GM23248 (cell line): Measurements from ENCODE around the gene GRB10. TPM values are rescaled to one million over a fixed set of nuclear protein-coding genes. Genes with fewer than 3 reads are reported as not detected.
A peak's percentile ranks its signal among the peaks of the same experiment; 100 is the strongest.

Source experiments
- DNase-seq: peaks from one replicate; pipeline ENCODE4 v3.0.0-alpha.2; 2015
- H2AFZ ChIP-seq: fragments of 200-600 bp; sonication (generic); 2 replicates; pipeline ENCODE4 v1.6.1; 2016; ENCODE audit warnings: antibody characterized with exemption
- H3F3A ChIP-seq: fragments of 200-600 bp; sonication (generic); 2 replicates; pipeline ENCODE4 v1.6.1; 2016; ENCODE audit warnings: mild to moderate bottlenecking, antibody characterized with exemption, mixed run types; ENCODE audit not compliant: insufficient read depth
- H3K27ac ChIP-seq: fragments of 200-600 bp; sonication (generic); 2 replicates; pipeline ENCODE4 v1.5.1; 2016; ENCODE audit warnings: mild to moderate bottlenecking
- H3K27me3 ChIP-seq: fragments of 200-600 bp; sonication (generic); replicated peaks from 2 replicates; pipeline ENCODE4 v1.6.1; 2016; ENCODE audit warnings: mild to moderate bottlenecking; ENCODE audit not compliant: insufficient read depth
- H3K36me3 ChIP-seq: fragments of 200-600 bp; sonication (generic); 2 replicates; pipeline ENCODE4 v1.6.1; 2016; ENCODE audit warnings: low read depth, mild to moderate bottlenecking
- H3K4me1 ChIP-seq: fragments of 200-600 bp; sonication (generic); 2 replicates; pipeline ENCODE4 v1.6.1; 2016; ENCODE audit warnings: mild to moderate bottlenecking; ENCODE audit not compliant: insufficient read depth
- H3K4me2 ChIP-seq: fragments of 200-600 bp; sonication (generic); one replicate; pipeline ENCODE4 v1.6.1; 2016; ENCODE audit warnings: mild to moderate bottlenecking; ENCODE audit not compliant: unreplicated experiment
- H3K4me3 ChIP-seq: fragments of 200-600 bp; sonication (generic); 2 replicates; pipeline ENCODE4 v1.5.1; 2016; ENCODE audit warnings: mild to moderate bottlenecking
- H3K79me2 ChIP-seq: fragments of 200-600 bp; sonication (generic); 2 replicates; pipeline ENCODE4 v1.6.1; 2016; ENCODE audit warnings: mild to moderate bottlenecking; ENCODE audit not compliant: insufficient read depth
- H3K9ac ChIP-seq: fragments of 200-600 bp; sonication (generic); 2 replicates; pipeline ENCODE4 v1.6.1; 2016; ENCODE audit warnings: mild to moderate bottlenecking
- H3K9me2 ChIP-seq: fragments of 200-600 bp; sonication (generic); 2 replicates; pipeline ENCODE4 v1.6.1; 2016; ENCODE audit warnings: mixed run types, mild to moderate bottlenecking, moderate library complexity; ENCODE audit not compliant: insufficient read depth
- H3K9me3 ChIP-seq: fragments of 200-600 bp; sonication (generic); one replicate; pipeline ENCODE4 v1.6.1; 2017; ENCODE audit warnings: low read depth
- H4K20me1 ChIP-seq: fragments of 200-600 bp; sonication (generic); 2 replicates; pipeline ENCODE4 v1.6.0; 2016; ENCODE audit not compliant: insufficient read depth
- EZH2 ChIP-seq: fragments of 200-600 bp; sonication (generic); IDR thresholded peaks from 2 replicates; pipeline ENCODE4 v1.6.1; 2018; ENCODE audit warnings: antibody characterized with exemption, mild to moderate bottlenecking; ENCODE audit not compliant: insufficient read depth, poor library complexity, severe bottlenecking
- EZH2phosphoT487 ChIP-seq: fragments of 200-600 bp; sonication (generic); IDR thresholded peaks from 2 replicates; pipeline ENCODE4 v1.6.1; 2018; ENCODE audit warnings: antibody characterized with exemption, moderate library complexity, mild to moderate bottlenecking, low read depth; ENCODE audit not compliant: insufficient read depth
- WGBS, 2 experiments: methylation state at CpG; one replicate each; pipeline ENCODE4 v1.1.6; 2015 to 2017; ENCODE audit warnings: low lambda C conversion rate in 2 of 2, low coverage in 1 of 2; ENCODE audit errors: missing lambda C conversion rate in 2 of 2; 5-methylcytosine and 5-hydroxymethylcytosine counted together
- in situ Hi-C: fragments of 300-500 bp; cut with MboI; formaldehyde crosslinking; loops from 2 replicates; pipeline ENCODE4 v1.15.0; 2020
- polyA plus RNA-seq: library from polyadenylated mRNA; unstranded; fragments of >200 nt; fragmentation: Nextera tagmentation; extraction: Ambion mirVana; gene quantifications from 2 replicates; pipeline ENCODE4 v1.2.1, GENCODE V29; 2016
- total RNA-seq: library from RNA; depleted of rRNA; stranded (reverse); fragments of >200 nt; shearing (Covaris generic); gene quantifications from 2 replicates; pipeline ENCODE4 v1.2.3, GENCODE V29; 2014

Gene GRB10
- total and polyA plus RNA-seq, 2 experiments from 2014 or later: 12.9 to 25.9 TPM

DNA sequence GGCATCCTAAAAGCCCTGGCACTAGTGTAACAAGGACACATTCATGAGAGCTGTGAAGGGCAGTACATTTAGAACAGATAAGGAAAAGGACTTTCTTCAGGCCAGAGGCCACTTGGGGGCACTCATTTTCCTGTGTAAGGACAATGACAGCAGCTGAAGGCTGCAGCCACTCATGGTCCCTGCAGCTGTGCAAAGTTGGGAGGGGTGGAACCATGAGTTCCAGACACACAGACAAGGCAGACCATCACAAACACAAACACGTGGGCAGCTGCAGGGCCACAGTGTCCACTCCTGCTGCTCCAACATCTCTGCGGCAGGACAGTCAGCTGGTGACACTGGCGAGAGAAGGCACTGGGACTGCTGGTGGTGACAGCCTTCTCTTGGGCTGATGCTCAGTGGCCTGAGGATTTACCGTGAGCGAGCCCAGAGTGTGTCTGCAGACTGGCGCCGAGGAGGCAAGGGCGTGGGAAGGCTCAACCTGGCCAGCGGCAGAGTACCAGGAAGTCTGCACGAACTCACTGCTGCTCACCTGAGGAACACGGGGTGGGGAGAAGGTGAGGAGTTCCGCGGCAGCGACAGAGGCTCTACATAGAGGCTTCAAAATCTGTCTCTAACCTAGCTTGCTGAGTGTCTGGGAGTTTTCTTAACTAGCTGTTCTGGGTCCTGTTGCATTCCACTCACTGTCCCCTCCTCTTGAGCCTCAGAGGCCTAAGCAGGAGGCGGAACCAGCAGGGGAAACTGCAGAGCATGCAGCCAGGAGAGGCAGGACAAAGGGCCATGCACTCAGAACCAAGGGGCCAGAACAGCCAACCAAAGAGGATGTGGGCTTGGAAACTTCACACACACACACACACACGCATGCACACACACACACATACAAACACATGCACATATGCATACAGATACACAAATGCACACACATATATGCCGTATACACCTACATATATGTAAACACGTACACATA, 141.0 kb downstream of the GRB10 start:
- 87 to 89% methylated on average over 18 of the region's 18 CpGs for WGBS, 2 experiments

DNA sequence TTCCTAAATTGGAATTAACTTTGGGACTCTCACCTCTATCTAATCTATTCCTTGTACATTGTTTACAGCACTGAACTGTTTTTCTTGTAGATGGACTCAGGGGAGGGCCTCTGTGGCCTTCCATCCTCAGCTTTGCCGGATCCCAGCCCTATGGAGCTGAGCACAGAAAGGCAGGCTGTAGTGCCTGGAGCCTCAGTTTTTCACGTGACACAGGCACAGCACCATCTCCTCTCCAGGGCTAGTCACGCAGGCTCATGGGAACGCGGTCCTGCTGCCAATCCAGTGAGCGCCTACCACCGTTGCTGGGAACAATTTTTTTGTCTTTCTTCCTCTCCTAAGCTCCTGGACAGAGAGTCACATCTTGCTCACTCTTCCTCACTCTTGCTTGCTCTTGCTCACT, 141.9 kb downstream of the GRB10 start:
- H3K4me2 ChIP-seq: no peak overlapping the region
- no peak for TF ChIP-seq EZH2
- TF ChIP-seq EZH2phosphoT487: no peak
- no peak overlapping the region for H3K4me3 ChIP-seq
- in situ Hi-C loops: no loop called here
- WGBS, 2 experiments: 83 to 89% methylated on average over 7 of the region's 7 CpGs
- peaks cover 32% of the 10 kb centered on the region for H3K79me2 ChIP-seq
- peaks cover 9% of the 10 kb centered on the region; the same call in 1 of the 2 replicates for H4K20me1 ChIP-seq
- DNase-seq: no peak
- no peak overlapping the region for H2AFZ ChIP-seq
- no peak overlapping the region for H3K9ac ChIP-seq
- peaks cover 15% of the 10 kb centered on the region for H3F3A ChIP-seq
- H3K9me2 ChIP-seq: no peaks in the 10 kb centered on the region
- no peaks in the 10 kb centered on the region for H3K4me1 ChIP-seq
- H3K36me3 ChIP-seq: no peaks in the 10 kb centered on the region
- no peaks in the 10 kb centered on the region for H3K27me3 ChIP-seq
- H3K9me3 ChIP-seq: no peaks in the 10 kb centered on the region
- no peak overlapping the region for H3K27ac ChIP-seq

More for the DNA sequence above, 141.0 kb downstream of the GRB10 start:
- Histone ChIP-seq H4K20me1 (peaks cover under 1% of the 10 kb centered on the region; the same call in 1 of the 2 replicates), H3K4me2 (no peak overlapping the region), H3K79me2 (peaks cover 25% of the 10 kb centered on the region), H3F3A (peaks cover 15% of the 10 kb centered on the region), H3K4me1 (no peaks in the 10 kb centered on the region), H3K27ac (no peak overlapping the region), H3K36me3 (no peaks in the 10 kb centered on the region), H2AFZ (no peak overlapping the region), H3K27me3 (no peaks in the 10 kb centered on the region), H3K9me2 (no peaks in the 10 kb centered on the region), H3K9ac (no peak overlapping the region), H3K9me3 (no peaks in the 10 kb centered on the region), H3K4me3 (no peak overlapping the region)
- in situ Hi-C loops: no loop called here
- no peak for DNase-seq
- TF ChIP-seq EZH2phosphoT487 (no peak), EZH2 (no peak)

DNA sequence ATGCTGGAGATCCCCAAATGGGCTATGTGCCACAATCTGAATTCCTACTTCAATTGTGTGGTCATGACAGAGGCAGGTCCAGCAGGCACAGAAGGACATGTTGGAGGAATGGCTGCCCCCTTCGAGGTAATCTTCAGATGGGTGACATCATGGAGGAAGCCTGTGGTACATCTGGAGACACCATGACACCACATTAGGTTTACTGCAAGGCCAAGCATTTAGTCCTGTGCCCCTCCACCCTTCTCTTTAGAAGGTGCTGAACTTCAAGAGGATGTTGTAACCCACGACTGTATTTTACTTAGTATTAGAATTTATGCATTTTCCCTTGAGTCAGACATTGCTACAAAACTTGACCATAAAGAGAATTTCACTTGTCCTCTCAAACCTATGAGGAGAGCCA, 142.4 kb downstream of the GRB10 start:
- no peak for DNase-seq

DNA sequence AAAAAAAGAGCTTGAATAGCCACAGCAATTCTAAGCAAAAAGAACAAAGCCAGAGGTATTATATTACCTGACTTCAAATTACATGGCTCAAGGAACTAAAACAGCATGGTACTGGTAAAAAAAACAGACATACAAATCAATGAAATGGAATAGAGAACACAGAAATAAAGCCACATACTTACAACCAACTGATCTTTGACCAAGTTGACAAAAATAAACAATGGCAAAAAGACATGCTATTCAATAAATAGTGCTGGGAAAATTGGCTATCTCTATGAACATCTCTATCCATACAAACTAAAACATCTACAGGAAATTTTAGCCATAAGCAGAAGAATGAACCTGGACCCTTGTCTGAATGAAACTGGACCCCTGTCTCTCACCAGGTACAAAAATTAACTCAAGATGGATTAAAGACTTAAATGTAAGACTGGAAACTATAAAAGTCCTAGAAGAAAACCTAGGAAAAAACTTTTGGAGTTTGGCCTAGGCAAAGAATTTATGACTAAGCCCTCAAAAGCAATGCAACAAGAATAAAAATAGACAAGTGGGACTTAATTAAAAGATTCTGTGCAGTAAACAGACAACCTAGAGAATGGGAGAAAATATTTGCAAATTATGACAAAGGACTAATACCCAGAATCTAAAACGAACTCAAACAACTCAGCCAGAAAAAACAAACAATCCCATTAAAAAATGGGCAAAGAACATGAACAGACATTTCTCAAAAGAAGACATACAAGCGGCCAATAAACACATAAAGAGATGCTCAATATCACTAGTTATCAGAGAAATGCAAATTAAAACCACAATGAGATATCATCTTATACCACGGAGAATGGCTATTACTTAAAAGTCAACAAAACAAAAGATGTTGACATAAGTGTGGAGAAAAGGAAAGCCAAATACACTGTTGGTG, 144.7 kb downstream of the GRB10 start:
- Histone ChIP-seq H3K9ac (no peak overlapping the region), H3K79me2 (peaks cover 42% of the 10 kb centered on the region), H3K27ac (no peak overlapping the region), H3F3A (peaks cover 15% of the 10 kb centered on the region), H3K4me2 (no peak overlapping the region), H4K20me1 (peaks cover 14% of the 10 kb centered on the region; the same call in 1 of the 2 replicates), H3K9me2 (no peaks in the 10 kb centered on the region), H2AFZ (no peak overlapping the region), H3K4me3 (no peak overlapping the region), H3K9me3 (no peaks in the 10 kb centered on the region), H3K27me3 (no peaks in the 10 kb centered on the region), H3K36me3 (no peaks in the 10 kb centered on the region), H3K4me1 (no peaks in the 10 kb centered on the region)
- 52 to 60% methylated on average over 3 of the region's 3 CpGs for WGBS, 2 experiments
- no peak for TF ChIP-seq EZH2phosphoT487
- no peak for TF ChIP-seq EZH2
- in situ Hi-C loops: no loop called here
- DNase-seq: peak; percentile 21

More for the DNA sequence above, 142.4 kb downstream of the GRB10 start:
- H3K4me3 ChIP-seq: no peak overlapping the region
- in situ Hi-C loops: no loop called here
- H3K9me3 ChIP-seq: no peaks in the 10 kb centered on the region
- WGBS, 2 experiments: 74 to 76% methylated on average over 2 of the region's 2 CpGs
- H3K4me1 ChIP-seq: no peaks in the 10 kb centered on the region
- no peak for TF ChIP-seq EZH2
- no peak for TF ChIP-seq EZH2phosphoT487
- H3F3A ChIP-seq: peaks cover 15% of the 10 kb centered on the region
- H3K27me3 ChIP-seq: no peaks in the 10 kb centered on the region
- H3K4me2 ChIP-seq: no peak overlapping the region
- peaks cover 9% of the 10 kb centered on the region; the same call in 1 of the 2 replicates for H4K20me1 ChIP-seq
- H3K9me2 ChIP-seq: no peaks in the 10 kb centered on the region
- peaks cover 32% of the 10 kb centered on the region for H3K79me2 ChIP-seq
- H3K9ac ChIP-seq: no peak overlapping the region
- H2AFZ ChIP-seq: no peak overlapping the region
- H3K27ac ChIP-seq: no peak overlapping the region
- no peaks in the 10 kb centered on the region for H3K36me3 ChIP-seq
